Loucy (cell line): ENCODE data around the gene VGF.

ENCODE experiments used
- CTCF ChIP-seq: fragments of 200-600 bp; sonication (generic); conservative IDR thresholded peaks from 2 replicates; pipeline ENCODE4 v1.5.1; 2014; ENCODE audit warnings: mild to moderate bottlenecking, antibody characterized with exemption, low read length
- EZH2phosphoT487 ChIP-seq: fragments of 200-600 bp; IDR thresholded peaks from 2 replicates; pipeline ENCODE4 v1.6.1; 2018; ENCODE audit warnings: antibody characterized with exemption, mild to moderate bottlenecking, moderate library complexity, borderline replicate concordance

GRCh38 chr7:101210143-101210542, 44.8 kb upstream of the VGF start:
- TF ChIP-seq CTCF, result no peak
- no peak for TF ChIP-seq EZH2phosphoT487
